ENCODE measurements around the gene MAD1L1.

DNA sequence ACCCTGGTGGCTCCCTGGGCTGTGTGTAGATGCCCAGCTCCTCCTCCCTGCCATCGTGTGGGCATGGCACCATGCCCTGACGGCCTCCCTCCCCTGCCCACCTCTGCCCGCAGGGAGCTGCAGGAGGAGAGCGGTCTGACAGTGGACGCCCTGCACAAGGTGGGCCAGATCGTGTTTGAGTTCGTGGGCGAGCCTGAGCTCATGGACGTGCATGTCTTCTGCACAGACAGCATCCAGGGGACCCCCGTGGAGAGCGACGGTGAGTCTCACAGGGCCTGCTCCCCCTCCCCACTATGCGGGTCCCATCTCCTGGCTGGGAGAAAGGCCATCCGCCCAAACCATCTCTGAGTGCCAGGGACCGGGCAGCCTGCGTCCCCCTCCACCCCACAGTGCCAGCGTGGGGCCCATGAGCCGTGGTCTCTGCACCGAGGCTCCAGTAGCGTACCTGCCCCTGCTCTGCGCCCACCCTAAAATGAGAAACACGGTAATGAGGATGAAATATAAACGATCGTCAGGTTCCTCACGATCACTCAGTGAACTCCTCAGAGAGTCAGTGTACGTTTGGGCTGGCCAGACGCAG lies 17.1 kb upstream of the MAD1L1 start:
- TF ChIP-seq, protein P1, sequence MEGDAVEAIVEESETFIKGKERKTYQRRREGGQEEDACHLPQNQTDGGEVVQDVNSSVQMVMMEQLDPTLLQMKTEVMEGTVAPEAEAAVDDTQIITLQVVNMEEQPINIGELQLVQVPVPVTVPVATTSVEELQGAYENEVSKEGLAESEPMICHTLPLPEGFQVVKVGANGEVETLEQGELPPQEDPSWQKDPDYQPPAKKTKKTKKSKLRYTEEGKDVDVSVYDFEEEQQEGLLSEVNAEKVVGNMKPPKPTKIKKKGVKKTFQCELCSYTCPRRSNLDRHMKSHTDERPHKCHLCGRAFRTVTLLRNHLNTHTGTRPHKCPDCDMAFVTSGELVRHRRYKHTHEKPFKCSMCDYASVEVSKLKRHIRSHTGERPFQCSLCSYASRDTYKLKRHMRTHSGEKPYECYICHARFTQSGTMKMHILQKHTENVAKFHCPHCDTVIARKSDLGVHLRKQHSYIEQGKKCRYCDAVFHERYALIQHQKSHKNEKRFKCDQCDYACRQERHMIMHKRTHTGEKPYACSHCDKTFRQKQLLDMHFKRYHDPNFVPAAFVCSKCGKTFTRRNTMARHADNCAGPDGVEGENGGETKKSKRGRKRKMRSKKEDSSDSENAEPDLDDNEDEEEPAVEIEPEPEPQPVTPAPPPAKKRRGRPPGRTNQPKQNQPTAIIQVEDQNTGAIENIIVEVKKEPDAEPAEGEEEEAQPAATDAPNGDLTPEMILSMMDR (IDR thresholded peaks at IDR 0.05; ENCODE audit: extremely low read depth in 1 of 2, insufficient read depth in 1 of 2, low read depth in 1 of 2, low read length in 2 of 2): no peak
- no peak for TF ChIP-seq EZH2 (IDR thresholded peaks at IDR 0.05; ENCODE audit: borderline replicate concordance, low read depth, low read length, severe bottlenecking)
- no peak for TF ChIP-seq POLR2AphosphoS5 (IDR thresholded peaks at IDR 0.05; ENCODE audit: insufficient read depth, low read depth, low read length)
- no peak for TF ChIP-seq POLR2A (IDR thresholded peaks at IDR 0.05; ENCODE audit: low read depth, low read length)
- no peak for TF ChIP-seq JUN (IDR thresholded peaks at IDR 0.05; ENCODE audit: borderline replicate concordance, insufficient read depth, insufficient read length, low read depth)
- no peak for TF ChIP-seq MYC (IDR thresholded peaks at IDR 0.05; ENCODE audit: low read depth, low read length)
- TF ChIP-seq, protein P2, sequence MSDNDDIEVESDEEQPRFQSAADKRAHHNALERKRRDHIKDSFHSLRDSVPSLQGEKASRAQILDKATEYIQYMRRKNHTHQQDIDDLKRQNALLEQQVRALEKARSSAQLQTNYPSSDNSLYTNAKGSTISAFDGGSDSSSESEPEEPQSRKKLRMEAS (IDR thresholded peaks at IDR 0.05; ENCODE audit: insufficient read depth, insufficient read length): no peak
- no peak for TF ChIP-seq FOS (IDR thresholded peaks at IDR 0.05; ENCODE audit: borderline replicate concordance, insufficient read depth, low read length)
